ENCODE measurements around the gene CBX4.

The CBX4 gene

DNA sequence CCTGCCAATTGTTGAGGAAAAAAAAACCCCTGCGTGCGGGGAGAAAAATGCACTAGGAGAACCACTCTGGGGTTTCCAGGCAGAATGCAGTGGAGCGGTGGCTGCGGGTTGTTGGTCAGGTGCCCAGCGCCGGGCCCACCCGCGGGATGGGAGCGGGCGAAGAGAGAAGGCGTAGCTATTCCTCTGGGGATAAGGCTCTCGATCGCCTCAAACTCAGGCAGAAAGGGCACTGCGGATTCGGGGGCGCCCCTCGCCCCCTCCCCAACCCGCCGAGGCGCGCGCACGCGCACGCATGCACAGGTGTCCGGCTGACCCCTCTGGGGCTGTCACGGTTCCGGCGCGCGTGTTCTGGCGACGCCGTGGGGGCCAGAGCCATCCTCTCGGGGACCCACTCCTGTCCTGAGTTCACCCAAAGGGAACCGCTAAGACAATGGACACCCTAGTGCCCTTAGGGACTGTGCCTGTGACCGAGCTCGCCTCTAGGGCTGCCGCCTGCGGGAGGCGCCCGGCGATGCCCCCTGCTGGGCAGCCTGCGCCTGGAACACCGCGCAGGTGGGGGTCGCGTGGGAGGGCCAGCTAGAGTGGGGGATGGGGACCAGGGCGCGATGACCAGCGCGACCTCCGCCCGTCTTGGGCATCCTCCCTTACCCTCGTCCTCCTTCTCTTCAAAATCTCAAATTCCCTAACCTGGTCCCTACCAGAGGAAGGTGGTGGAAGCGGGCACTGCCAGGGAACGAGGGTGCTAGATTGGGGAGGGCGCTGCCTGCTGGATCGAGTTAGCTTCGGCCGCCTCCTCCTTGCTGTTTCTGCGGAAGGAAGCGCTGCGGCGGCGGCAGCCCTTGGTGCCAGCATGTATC, 28.0 kb downstream of the CBX4 start:
- DNase-seq: no peak

DNA sequence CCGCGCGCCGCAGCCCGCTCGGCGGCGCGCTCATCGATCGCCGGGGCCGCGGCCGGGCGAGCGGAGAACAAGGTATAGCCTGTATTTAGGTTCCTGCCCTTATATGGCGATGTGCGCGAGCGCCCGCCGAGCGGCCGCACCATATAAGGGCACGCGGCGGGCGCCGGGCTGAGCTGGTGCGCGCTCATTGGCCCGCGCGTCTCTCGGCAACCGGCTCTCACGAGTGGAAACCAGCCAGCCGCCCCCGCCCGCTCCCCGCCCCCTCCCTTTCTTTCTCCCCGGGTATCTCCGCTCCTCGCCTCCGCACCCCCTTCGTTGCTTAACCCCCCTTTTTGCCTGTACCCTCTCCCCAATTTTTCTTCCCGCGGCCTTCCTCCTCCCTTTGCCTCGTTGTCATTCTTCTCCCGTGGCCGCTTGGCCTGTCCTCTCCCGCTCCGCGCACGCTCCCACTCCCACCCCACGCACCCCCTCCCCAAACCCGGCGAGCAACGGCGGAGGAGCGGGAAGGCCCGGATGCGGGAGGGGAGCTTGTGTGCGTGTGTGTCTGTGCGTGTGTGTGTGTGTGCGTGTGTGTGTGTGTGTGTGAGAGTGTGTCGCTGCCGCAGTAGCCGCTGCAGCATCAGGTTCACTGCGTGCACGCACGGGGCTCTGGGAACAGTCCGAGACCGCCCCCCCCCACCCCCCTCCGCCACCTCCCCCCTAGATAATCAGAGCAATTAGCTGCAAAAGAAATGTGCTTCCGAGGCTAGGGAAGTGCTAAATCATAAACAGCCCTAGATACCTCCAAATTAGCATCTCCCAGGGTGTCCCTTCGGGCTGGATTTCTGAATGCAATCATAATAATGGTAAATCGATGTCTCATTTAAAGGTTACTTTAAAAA, 28.9 kb downstream of the CBX4 start:
- DNase-seq: peak; percentile 73

DNA sequence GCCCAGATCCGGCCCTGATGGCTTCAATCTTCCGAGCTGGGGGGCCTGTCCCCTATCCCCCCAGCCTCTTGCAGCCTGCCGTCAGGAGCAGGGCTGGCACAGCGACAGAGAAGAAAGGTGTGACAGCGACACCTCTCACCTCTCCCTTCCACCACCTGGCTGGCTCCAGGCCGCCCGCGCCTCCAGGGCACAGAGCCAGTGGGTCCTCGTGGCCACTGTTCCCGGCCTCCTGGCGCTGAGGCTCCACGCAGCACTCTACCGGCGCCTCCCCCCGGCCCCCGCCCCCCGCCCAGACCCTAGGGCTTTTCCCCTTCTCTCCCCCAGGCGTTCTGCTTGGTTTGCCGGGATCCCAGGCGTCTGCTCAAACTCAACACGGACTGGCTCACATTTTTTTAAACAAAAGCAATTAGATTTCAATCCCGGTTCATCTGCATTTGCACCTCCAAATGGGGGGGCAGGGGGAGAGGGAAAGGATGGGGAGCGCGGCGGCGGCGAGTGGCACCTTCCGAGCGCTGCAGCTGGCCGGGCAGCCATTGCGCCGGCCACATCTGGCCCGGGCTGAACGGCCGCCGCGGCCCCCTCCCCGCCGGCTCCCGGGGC, 29.6 kb downstream of the CBX4 start:
- DNase-seq: no peak

DNA sequence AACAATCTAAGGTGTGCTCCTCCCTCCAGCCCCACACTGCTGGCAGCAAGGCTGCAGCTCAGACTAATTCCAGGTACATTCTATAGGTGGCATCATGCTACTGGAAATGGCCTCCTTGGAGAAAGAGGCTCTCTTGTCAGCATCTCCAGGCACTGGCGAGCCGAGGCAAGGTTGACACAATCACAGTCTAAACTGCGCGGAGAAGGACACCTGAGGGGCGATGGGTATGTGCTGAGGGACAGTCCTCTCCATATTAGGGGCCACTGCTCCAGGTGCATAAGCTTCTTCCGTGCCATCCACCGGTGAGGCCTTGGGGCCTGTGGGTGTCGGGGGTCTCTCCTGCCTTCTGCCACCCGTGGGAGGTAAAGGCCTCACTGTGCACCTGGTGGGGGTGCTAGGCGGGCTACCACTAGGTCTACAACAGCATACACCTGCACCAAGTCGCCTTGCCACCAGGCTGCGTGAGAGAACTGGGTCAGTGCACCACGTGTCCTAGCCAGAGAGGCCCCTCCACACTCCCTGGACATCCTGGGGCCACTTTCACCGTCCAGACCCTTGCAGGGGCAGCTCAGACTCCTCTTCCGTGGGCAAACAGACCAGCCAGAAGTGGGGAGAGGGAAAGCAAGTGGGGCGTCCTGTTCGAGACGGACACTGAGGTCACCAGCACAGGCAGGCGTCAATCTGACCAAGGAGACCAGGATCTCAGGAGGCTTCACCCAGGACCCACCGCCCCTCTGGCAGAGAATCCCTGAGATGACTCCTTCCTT, 30.3 kb downstream of the CBX4 start:
- no peak for DNase-seq

DNA sequence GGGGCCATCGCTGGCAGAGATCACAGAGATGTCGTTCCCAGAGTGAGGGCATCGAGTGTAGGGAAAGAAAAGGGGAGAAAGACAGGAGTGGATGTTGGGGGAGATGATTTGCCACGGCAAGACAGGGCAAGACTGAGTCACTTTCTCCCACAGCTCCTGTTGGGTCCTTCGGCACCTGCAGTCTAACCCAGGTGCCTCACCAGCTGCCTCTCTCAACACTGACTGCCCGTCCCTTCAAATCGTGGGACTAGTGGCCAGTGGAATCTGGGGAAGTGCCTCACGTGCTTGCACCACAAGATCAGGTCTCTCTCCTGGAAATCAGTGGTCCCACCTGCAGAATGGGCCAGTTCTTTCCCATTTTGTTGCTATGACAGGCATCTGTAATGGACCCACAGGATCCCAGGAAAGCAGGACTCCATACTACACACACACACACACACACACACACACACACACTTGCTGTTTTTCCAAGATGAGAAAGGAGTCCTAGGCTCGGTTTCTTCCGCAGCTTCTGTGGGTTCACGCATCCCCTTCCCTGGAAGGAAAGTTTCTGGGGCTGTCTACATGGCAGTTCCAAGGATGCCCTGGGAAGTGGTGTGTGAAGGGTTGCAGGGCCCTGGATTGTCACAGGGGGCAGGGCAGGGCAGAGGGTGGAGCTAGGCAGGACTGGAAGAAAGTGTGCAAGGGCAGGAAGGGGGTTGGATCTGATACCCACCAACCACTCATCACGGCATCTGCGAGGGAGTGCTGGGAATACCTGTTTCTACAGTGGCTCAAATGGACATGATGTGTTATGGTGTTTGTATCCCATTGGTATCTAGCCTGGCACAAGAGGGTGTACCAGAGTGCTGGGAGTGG, 32.1 kb downstream of the CBX4 start:
- DNase-seq: no peak

DNA sequence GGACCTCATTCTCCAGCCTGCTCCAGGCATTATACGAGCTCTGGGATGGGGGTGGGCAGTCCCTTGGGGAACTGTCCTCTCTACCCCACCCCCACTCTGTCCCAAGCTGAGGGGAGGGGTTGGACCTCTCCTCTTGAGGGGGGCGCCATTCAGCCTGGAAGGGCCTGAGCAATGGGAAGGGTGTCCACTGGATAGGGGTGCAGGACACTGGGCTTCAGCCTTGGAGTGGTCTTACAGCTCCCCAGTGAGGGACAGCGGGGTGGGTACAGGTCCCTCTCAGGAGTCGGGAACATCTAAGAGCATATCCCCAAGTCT, 32.8 kb downstream of the CBX4 start:
- no peak for DNase-seq

DNA sequence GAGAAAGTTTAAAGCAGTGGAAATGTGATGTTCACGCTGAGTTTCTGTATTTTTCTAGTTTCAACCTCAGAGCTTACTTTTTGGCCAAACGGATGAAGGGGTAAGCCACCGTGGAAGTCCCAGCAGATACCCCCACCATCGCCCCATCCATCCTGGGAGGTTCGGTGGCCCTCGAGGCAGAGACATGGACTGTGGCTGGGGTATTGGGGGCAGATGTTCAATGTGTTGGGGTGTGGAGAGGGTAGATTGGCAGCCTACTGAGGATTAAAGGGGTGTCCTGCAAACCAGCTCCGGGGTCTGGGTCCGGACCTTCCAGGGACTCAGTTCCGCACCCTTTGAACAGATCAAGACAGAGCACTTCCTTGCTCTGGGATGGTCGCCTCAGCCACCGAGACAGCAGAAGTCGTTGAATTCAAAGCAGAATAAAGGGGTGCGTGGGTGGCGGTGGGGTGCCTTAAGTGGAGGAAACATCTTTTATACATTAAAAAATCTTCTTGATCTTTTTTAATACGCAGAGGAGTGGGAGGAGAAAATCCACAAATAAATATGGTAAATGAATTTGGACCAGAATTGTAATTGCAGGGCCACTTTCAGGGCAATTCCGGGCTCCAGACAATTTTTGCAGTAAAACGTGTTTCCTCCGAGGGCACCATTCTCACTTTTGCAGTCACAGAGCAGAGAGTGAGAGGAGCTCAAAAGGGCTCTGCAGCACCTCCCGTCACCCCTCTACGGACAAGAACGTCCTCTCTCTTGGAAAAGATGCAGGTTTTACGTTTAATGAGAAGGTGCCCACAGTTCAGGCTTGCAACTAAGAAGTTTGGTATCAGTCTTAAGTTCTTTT, 34.2 kb downstream of the CBX4 start:
- DNase-seq: no peak

DNA sequence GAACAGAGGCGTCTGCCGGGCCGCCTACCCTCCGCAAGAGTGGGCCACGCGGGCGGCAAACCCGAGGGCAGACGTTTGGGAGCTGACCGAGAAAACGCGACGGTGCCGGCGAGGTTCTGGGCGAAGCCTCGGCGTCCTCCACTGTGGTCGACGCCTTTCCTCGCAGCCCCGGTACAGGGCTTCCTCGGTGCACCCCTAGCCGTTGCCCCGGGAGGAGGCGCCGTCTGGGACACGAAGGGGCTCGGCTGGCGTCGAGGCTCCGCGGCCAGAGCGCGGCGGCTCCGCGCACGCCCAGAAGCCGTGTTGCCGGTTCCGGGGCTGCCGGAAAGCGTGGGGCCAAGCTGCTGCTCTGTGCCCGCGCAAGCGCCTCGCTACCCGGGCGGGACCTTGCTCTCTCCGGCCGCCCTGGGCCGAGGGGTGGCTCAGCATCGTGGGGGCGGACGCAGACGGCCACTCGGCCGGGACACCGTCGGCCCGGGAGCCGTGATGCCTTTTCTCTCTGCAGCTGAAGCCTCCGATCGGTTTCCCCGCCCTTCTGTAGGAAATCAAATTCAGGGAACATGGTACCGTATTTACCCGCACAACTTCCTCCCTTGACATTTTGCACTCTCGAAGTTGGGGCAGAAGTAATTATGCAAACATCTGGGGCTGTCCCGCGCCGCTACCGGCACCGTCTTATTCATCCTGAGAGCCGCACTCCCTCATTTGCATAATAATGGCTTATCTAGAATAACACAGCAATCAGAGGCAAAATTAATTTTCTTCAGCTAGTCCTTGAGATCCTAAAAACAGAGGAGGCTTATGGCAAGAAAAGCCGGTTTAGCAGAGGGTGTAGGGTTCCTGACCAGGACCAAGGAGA, 35.0 kb downstream of the CBX4 start:
- peak; percentile 74 for DNase-seq

DNA sequence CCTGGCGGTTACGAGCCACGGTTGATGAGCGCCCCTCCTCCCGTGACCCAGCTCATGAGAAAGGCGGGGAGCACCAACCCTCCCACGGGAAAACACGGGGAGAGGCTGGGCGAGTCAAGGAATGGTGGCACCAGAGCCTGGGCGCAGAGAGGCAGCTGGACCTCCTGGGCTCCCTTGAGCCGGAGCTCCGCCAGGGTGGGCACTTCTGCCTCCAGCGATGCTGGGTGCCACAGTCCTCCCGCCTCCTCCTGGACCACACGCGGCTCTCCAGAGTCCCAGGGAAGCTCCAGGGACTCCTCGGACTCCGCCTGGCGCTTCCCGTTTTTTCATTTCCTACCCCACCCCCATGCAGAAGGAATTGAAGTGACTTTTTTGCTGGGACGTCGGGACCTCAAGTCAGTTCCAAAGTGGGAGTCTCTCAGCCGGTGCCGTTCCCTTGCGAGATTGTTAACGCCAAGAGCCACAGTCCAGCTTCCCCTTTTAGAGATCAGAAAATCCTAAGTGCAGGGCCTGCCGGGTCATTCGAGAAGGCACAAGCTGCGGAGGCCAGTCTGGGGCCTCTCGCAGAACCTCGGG, 35.7 kb downstream of the CBX4 start:
- no peak for DNase-seq

DNA sequence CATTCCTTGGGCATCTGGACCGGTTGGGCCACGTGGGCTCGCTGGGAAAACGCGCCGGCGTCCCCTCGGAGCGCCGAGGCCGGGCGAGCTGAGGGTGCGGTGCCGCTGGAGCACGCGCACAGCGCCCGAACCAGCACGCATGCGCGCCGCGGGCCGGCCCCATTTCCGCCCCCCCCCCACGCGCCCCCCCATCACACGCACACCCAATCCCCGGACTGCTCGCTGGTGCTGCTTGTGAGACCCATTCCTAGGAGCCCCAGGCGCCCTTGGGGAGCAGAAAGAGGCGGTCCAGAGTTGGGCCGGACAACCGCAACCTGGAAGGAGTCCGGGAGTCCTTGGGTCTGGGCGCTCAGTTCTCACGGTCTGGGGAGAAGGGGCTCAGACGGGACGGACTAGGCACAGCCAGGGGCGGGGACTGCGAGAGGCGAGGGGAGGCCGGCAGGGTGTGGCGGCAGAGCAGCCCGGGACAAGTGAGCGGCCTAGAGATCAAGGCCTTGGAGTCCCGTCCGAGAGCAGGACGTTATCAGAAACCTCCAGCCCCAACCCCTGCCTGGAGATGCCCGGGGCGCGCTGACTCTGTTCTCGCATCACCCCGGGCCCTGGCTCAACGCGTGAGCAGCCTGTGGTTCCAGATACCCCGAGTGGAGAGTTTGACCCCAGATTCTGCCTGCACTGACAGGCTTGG, 36.4 kb downstream of the CBX4 start:
- DNase-seq: no peak

DNA sequence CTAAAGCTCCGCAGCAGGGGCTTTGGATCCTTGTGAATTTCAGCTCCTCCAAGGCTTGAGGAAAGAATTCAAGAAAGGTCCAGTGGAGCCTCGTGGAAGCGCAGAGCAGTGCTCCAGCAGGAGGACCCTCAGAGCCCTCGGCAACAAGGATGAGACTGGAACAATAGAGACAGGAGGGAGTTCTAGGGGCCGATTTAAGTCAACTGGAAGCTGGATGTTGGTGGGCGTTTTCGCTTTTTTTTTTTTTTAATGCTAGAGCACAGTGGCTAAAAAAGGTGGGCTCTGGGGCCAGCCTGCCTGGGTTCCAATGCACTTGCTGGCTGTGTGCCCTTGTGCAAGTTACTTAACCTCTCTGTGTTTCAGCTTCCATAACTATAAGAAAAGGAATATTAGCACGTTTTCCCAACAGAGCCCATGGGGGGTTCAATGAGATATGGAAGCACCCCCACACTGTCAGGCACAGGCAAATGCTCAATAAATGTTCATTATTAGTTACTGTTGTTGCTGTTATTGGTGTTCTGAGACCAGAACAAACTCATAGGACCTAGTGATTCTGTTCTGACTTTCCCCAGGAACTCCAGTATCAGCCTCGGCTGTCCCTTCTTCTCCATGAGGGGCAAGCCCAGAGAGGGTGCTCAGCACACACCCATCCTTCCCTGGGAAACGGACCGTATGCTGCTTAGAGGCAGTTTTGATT, 37.1 kb downstream of the CBX4 start:
- DNase-seq: no peak

DNA sequence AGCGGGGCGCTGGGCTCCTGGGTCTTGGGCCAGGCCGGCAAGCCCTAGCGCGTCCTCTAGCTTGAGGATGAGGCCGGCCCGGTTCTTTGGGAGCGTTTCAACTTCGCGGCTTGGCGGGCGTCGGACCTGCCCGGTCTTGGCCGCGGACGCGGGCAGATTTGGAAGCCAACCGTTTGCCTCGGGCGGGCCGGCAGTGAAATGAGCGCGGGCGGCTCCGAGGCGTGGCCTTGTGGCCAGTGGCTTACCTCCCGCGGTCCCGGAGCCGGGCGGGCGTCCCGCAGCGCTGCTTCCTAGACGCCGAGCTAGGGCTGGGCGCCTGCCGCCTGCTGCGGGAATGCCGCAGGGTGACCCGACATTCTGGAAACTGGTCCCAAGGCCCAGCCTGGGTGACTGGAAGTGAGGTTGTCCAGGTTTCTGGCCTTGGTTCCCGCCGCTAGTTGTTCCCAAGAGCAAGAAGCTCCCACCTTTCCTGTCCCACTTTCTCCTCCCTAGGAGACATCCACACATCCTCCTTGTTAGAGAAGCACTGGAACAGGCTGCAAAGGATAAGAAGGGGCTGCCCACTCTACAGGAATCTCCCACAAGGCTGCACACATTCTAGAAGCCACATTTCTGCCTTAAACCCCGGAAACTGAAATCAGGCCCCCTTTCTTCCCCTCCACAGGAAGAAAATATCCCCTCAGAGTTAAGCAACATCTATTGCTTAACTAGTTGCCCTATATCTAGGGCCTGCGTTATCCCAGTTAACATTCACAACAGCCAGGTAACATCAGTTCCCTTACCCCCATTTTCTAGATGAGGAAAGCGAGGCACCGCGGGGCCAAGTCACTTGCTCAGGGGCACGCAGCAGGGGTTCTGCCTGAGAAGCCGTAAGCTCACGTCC, 37.8 kb downstream of the CBX4 start:
- DNase-seq: no peak

DNA sequence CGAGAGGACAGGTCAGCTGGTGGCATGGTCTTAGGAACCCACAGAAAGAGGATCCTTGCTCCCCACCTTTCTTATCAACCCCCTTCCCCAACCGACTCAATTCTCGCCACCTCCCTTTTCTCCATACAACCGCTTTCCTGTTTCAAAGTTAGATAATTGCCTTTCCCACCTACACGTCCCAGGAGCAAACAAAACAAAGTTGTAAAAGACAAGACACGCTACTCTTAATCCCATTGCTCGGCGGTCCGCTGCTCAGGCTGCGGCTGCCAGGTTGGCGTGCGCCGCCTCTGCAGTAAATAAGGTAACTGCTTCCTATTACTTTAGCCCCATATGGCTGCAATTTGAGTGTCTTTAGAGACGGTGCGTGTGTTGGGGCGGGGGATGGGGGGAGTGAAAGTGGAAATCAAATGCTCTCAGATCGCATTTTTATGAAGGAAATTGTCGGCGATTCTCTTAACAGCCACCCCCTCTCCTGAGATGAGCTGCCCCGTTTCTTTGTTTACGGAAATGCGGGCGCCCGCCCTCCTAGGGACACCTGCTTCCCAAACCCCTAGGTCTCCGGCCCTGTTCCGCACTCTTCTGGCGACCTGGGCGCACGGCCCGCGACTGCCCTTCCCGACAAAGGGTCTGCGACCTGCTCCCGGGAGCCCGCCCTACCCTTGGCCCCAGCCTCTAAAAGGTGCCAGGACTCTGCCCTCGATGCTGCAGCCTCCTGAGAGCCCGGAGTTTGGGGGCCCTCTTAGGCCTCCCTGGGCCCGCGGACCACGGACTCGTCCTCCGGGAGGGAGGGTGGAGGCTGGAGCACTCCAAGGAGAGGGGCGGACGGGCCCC, 38.7 kb downstream of the CBX4 start:
- no peak for DNase-seq

DNA sequence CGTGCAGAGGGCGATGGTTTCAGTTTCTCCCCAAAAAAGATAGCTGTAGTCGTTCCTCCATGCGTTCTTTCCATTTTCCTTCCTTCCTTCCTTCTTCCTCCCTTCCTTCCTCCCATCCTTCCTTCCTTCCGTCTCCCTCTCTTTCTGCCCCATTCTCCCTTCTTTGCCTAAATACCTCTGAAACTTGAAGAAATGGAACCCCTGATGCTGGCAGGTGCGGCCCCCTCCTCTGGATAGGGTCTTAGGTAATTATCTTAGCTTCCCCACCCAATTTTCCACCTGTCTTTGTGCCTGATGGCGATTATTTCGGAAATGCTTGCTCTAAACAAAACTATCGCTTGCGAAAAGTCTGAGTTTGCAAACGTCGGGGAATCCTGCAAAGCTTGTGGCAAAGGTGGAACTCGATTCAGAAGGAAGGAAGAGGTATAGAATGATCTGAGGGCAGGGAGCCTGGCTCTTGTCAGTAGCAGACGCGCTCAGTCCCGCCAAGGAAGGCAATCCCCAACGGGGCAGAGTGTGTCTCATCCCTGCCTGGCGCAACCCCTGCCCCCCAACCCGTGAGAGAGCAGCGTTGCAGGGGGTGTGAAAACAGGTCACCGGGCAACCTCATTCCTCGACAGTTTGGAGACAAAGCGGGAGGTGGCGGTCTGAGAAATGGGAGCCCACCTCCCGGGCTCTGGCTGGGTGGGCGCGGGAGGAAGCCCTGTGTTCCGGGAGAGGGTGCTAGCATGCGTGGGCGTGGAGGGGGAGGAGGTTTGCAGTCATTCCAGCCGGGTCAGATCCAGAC, 39.5 kb downstream of the CBX4 start:
- DNase-seq: no peak

DNA sequence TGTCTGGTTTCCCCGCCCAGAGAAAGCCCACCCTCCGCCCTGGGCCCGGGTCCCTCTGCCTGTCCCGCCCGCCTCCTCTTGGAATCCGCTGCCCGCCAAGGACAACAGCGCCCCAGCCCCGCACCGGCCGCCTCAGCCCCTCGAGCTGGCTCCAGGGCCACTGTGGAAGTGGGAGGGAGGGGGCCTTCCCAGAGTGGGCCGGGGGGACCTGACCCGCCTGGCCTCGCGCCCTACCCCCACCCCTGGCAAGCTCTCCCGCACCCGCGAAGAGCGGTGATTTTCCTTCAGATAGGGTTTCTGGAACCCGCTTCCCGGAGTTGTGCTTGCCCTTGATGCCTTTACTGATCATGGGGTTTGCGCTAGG, 40.1 kb downstream of the CBX4 start:
- DNase-seq: no peak

Data from activated CD4-positive, CD25-positive, alpha-beta regulatory T cell treated with anti-CD3 and anti-CD28 coated beads, Interleukin-2, amount 50 U/mL, for 72 hours (primary cell).